Glutamatergic neuron (in vitro differentiated cells): ENCODE measurements around the gene STXBP6. TPM values are rescaled to one million over a fixed set of nuclear protein-coding genes. Genes with fewer than 3 reads are reported as not detected.

Experiments
- DNase-seq: peaks from one replicate; pipeline ENCODE4 v3.0.0; 2022
- H3K27ac Mint-ChIP-seq: one replicate; pipeline ENCODE4 v1.8.0; 2020; ENCODE audit warnings: mild to moderate bottlenecking, mixed read lengths, inconsistent platforms; ENCODE audit not compliant: unreplicated experiment
- H3K27me3 Mint-ChIP-seq: one replicate; pipeline ENCODE4 v1.8.0; 2020; ENCODE audit warnings: mild to moderate bottlenecking, moderate library complexity, mixed read lengths, inconsistent platforms; ENCODE audit not compliant: unreplicated experiment
- H3K36me3 Mint-ChIP-seq: one replicate; pipeline ENCODE4 v1.8.0; 2020; ENCODE audit warnings: mild to moderate bottlenecking, mixed read lengths, inconsistent platforms; ENCODE audit not compliant: unreplicated experiment
- H3K4me1 Mint-ChIP-seq: one replicate; pipeline ENCODE4 v1.8.0; 2020; ENCODE audit warnings: mild to moderate bottlenecking, low read depth, mixed read lengths, inconsistent platforms; ENCODE audit not compliant: unreplicated experiment
- H3K4me3 Mint-ChIP-seq: one replicate; pipeline ENCODE4 v1.8.0; 2020; ENCODE audit warnings: mild to moderate bottlenecking, mixed read lengths, inconsistent platforms; ENCODE audit not compliant: unreplicated experiment
- H3K9me3 Mint-ChIP-seq: one replicate; pipeline ENCODE4 v1.8.0; 2020; ENCODE audit warnings: mild to moderate bottlenecking, moderate library complexity, mixed read lengths, inconsistent platforms; ENCODE audit not compliant: unreplicated experiment
- total RNA-seq: library from RNA; stranded (reverse); fragmentation: NEBNext Ultra II Directional; extraction: Animal tissue kit (Norgen Biotek cat#: 25700); gene quantifications from one replicate; pipeline ENCODE4 v1.2.1, GENCODE V29; 2021; ENCODE audit not compliant: unreplicated experiment
- TF ChIP-seq, protein P1 (sequence below): fragments of 200-600 bp; sonication (generic); IDR thresholded peaks from one replicate; pipeline ENCODE4 v1.5.0; 2021; ENCODE audit not compliant: partially characterized antibody, unreplicated experiment

The STXBP6 gene
- total RNA-seq, 1 donor from 2014 or later = 0.49 TPM

GRCh38 chr14:25053585-25053984 lies 3.6 kb upstream of the STXBP6 start:
- Mint-ChIP-seq H3K27me3 (peaks cover 8% of the 10 kb centered on the region), H3K27ac (no peak overlapping the region), H3K36me3 (no peaks in the 10 kb centered on the region), H3K4me3 (no peak overlapping the region), H3K4me1 (peaks cover 6% of the 10 kb centered on the region), H3K9me3 (peaks cover 6% of the 10 kb centered on the region)
- TF ChIP-seq, protein P1, sequence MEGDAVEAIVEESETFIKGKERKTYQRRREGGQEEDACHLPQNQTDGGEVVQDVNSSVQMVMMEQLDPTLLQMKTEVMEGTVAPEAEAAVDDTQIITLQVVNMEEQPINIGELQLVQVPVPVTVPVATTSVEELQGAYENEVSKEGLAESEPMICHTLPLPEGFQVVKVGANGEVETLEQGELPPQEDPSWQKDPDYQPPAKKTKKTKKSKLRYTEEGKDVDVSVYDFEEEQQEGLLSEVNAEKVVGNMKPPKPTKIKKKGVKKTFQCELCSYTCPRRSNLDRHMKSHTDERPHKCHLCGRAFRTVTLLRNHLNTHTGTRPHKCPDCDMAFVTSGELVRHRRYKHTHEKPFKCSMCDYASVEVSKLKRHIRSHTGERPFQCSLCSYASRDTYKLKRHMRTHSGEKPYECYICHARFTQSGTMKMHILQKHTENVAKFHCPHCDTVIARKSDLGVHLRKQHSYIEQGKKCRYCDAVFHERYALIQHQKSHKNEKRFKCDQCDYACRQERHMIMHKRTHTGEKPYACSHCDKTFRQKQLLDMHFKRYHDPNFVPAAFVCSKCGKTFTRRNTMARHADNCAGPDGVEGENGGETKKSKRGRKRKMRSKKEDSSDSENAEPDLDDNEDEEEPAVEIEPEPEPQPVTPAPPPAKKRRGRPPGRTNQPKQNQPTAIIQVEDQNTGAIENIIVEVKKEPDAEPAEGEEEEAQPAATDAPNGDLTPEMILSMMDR = no peak
- no peak for DNase-seq

GRCh38 chr14:25052921-25053320 lies 3.0 kb upstream of the STXBP6 start:
- H3K4me3 Mint-ChIP-seq = no peak overlapping the region
- peaks cover 6% of the 10 kb centered on the region for H3K9me3 Mint-ChIP-seq
- peaks cover 13% of the 10 kb centered on the region for H3K27me3 Mint-ChIP-seq
- H3K4me1 Mint-ChIP-seq = peaks cover 6% of the 10 kb centered on the region
- H3K36me3 Mint-ChIP-seq = no peaks in the 10 kb centered on the region
- DNase-seq = no peak
- H3K27ac Mint-ChIP-seq = no peak overlapping the region
- TF ChIP-seq, protein P1 = no peak

GRCh38 chr14:25052385-25052784 lies 2.4 kb upstream of the STXBP6 start:
- peaks cover 13% of the 10 kb centered on the region for H3K27me3 Mint-ChIP-seq
- H3K4me3 Mint-ChIP-seq = no peak overlapping the region
- TF ChIP-seq, protein P1 = no peak

GRCh38 chr14:25050269-25051150 lies 563 bp upstream of the STXBP6 start:
- TF ChIP-seq, protein P1 = no peak
- DNase-seq = no peak
- Mint-ChIP-seq H3K4me3 (peak overlapping the region; percentile 90), H3K36me3 (no peaks in the 10 kb centered on the region), H3K27me3 (peaks cover 13% of the 10 kb centered on the region), H3K27ac (peak overlapping the region; percentile 30), H3K4me1 (peaks cover 6% of the 10 kb centered on the region), H3K9me3 (peaks cover 6% of the 10 kb centered on the region)

More at GRCh38 chr14:25052385-25052784, 2.4 kb upstream of the STXBP6 start:
- peaks cover 6% of the 10 kb centered on the region for H3K4me1 Mint-ChIP-seq
- no peak overlapping the region for H3K27ac Mint-ChIP-seq
- no peaks in the 10 kb centered on the region for H3K36me3 Mint-ChIP-seq
- H3K9me3 Mint-ChIP-seq = peaks cover 6% of the 10 kb centered on the region
- no peak for DNase-seq

DNA sequence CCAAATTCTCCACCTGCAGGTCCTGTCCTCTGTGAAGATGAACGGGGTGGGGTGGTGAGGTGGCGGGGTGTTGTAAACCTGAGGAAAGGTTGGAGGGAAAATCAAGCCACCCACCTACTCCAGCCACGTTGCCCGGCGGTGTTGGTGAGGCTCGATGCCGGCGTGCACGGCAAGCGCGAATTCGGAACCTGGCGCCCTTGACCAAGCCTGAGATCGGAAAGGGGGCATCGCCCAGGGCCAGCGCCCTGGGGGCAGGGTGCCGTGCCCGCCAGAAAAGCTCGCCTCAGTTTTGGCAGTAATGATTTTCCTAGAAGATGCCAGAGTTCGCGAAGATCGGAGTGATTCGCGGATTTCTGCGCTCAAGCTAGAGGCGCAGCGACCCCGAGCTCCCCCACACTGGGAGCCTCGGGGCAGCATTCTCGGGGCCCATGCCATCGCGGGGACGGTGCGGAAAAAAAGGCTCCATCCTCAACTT lies 817 bp downstream of the STXBP6 start:
- H3K27ac Mint-ChIP-seq = no peak overlapping the region
- H3K9me3 Mint-ChIP-seq = peaks cover 6% of the 10 kb centered on the region
- H3K36me3 Mint-ChIP-seq = no peaks in the 10 kb centered on the region
- H3K27me3 Mint-ChIP-seq = peaks cover 13% of the 10 kb centered on the region
- peaks cover 6% of the 10 kb centered on the region for H3K4me1 Mint-ChIP-seq
- no peak for DNase-seq
- TF ChIP-seq, protein P1 = no peak
- H3K4me3 Mint-ChIP-seq = peak overlapping the region; percentile 85
